Activated naive CD4-positive, alpha-beta T cell treated with anti-CD3 and anti-CD28 coated beads, Interleukin-2, amount 50 U/mL, for 72 hours (primary cell): ENCODE measurements around the gene ABHD17A. TPM values are rescaled to one million over a fixed set of nuclear protein-coding genes. Genes with fewer than 3 reads are reported as not detected.

ENCODE experiments used
- ATAC-seq, 2 donors: fragments of 150-1000 bp; cut with Tn5 transposase; 2 replicates each; pipeline ENCODE4 v1.10.0; 2021; ENCODE audit warnings: mild to moderate bottlenecking in 2 of 2, moderate library complexity in 2 of 2
- DNase-seq, 2 donors: peaks; one replicate each; pipeline ENCODE4 v3.0.0; 2021 to 2022; ENCODE audit warnings: low spot score in 2 of 2
- H3K27ac Mint-ChIP-seq, 2 donors: one replicate each; pipeline ENCODE4 v1.8.0; 2022; ENCODE audit warnings: mild to moderate bottlenecking in 2 of 2, mixed read lengths in 2 of 2
- H3K36me3 Mint-ChIP-seq, 2 donors: one replicate each; pipeline ENCODE4 v1.8.0; 2022; ENCODE audit warnings: mixed read lengths in 2 of 2
- H3K9me3 Mint-ChIP-seq, 2 donors: one replicate each; pipeline ENCODE4 v1.8.0; 2022; ENCODE audit warnings: mixed read lengths in 2 of 2
- total RNA-seq, 2 donors: library from RNA; stranded (reverse); gene quantifications; one replicate each; pipeline ENCODE4 v1.2.3, GENCODE V29; 2022

Gene ABHD17A
- total RNA-seq, 2 donors from 2014 or later: 109 to 110 TPM

- H3K36me3 Mint-ChIP-seq: peaks cover 0 to 4% of the 10 kb centered on the region in 2 donors
- no peak overlapping the region for H3K27ac Mint-ChIP-seq
- ATAC-seq (no peak), DNase-seq (no peak)
- H3K9me3 Mint-ChIP-seq: no peaks in the 10 kb centered on the region
Measured at GRCh38 chr19:1827566-1828278, 57.6 kb downstream of the ABHD17A start.

Other genes with a start within 250 kb of the ABHD17A start
- gene TCF3, start 232.9 kb downstream of the ABHD17A start, total RNA-seq: 100 to 1,000 TPM in 1 of 2 donors, 10 to 100 TPM in 1; 65.2 to 104 TPM
- gene ONECUT3, start 132.0 kb downstream of the ABHD17A start, total RNA-seq: not detected
- gene ATP8B3, start 73.2 kb downstream of the ABHD17A start, total RNA-seq: 10 to 100 TPM; 11.7 to 28.7 TPM
- gene REXO1, start 37.0 kb downstream of the ABHD17A start, total RNA-seq: 10 to 100 TPM; 35.5 to 44.5 TPM
- 10 to 100 TPM; 20.5 to 22.6 TPM for gene KLF16, start 21.9 kb downstream of the ABHD17A start, total RNA-seq
- 1 to 10 TPM; 8.5 to 10.0 TPM for gene ADAT3, start 19.9 kb upstream of the ABHD17A start, total RNA-seq
- 10 to 100 TPM; 22.4 to 28.2 TPM for gene SCAMP4, start 19.9 kb upstream of the ABHD17A start, total RNA-seq
- 10 to 100 TPM; 33.1 to 58.6 TPM for gene CSNK1G2, start 55.7 kb upstream of the ABHD17A start, total RNA-seq
- gene BTBD2, start 130.2 kb upstream of the ABHD17A start, total RNA-seq: 10 to 100 TPM; 24.6 to 60.8 TPM
- gene MKNK2, start 165.7 kb upstream of the ABHD17A start, total RNA-seq: 100 to 1,000 TPM; 211 to 261 TPM
- 100 to 1,000 TPM in 1 of 2 donors, 10 to 100 TPM in 1; 91.8 to 183 TPM for gene MOB3A, start 210.8 kb upstream of the ABHD17A start, total RNA-seq
- 100 to 1,000 TPM in 1 of 2 donors, 10 to 100 TPM in 1; 29.7 to 105 TPM for gene IZUMO4, start 211.4 kb upstream of the ABHD17A start, total RNA-seq